Measurements from ENCODE around the gene MAML1.
A peak's percentile ranks its signal among the peaks of the same experiment; 100 is the strongest.

MAML1 gene

DNA sequence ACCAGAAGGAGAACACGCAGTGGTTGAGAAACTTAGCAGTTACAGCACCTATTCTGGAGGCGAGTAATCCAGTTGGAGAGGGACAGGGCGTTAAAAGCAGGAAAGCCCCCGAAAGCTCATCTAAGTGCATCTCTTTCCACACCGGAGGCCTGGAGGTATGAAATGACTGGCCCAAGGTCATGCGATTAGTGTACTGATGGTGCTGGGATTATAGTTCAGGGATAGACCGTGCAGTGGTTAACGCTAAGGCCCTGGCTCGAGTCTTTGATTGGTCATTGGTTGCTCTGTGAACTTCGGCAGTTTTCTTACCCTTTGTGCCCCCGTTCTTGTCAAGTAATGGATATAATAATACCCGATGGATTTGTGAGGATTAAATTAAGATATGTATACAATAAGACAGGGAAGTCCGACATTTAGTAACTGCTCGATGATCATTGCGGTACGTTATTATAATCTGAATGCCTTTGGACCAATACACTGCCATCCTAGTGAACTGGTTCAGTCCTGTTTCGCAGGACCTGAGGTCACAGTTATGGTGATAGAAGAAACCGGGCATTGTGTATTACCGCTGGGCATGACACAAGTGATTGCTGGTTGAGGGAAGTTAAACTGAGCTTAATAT, 32.9 kb upstream of the MAML1 start:
- Histone ChIP-seq H3K4me2 (peak overlapping the region; percentile 80 to 98 (median 93)), H4K20me1 (peaks cover 41 to 59% (median 54%) of the 10 kb centered on the region in 11 experiments), H3K27me3 (no peaks in the 10 kb centered on the region), H3K9ac (peak overlapping the region; percentile 98 to 100 (median 100)), H3K4me1 (peaks cover 34 to 62% (median 50%) of the 10 kb centered on the region in 10 experiments), H3K36me3 (peaks cover 25 to 43% (median 38%) of the 10 kb centered on the region in 11 experiments), H3K4me3 (peak overlapping the region; percentile 85 to 99 (median 94)), H3K27ac (peak overlapping the region; percentile 98 to 100 (median 99)), H3K9me3 (replicated peaks in 1 of 11) (no peaks in the 10 kb centered on the region)
- no peak for TF ChIP-seq Cebpa-rat (IDR thresholded peaks at IDR 0.05)

DNA sequence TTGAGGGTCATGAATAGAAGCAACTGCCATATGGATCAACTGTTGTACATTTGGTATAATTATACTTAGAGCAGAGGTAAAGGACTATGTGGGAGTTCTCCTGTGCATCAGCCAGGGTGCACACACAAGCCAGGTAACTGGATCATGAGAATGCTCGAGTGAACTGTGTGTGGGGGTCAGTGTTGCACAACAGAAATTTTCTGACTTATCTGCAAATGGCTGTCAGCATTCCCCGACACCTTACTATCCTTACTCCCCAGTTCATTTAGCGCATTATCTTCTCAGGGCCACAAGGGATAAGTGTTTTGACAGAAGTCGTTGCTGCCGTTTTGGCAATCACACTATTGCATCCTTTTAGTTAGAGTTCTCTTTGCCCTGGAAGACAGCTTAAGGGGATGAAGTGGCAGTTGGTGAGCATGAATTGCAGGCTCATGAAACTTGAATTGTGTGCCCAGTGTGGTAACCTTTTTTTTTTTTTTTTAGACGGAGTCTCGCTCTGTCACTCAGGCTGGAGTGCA, 32.2 kb upstream of the MAML1 start:
- peaks cover 32 to 50% (median 45%) of the 10 kb centered on the region in 11 experiments for H3K36me3 ChIP-seq
- peaks cover 34 to 67% (median 50%) of the 10 kb centered on the region in 10 experiments for H3K4me1 ChIP-seq
- H3K9me3 ChIP-seq (replicated peaks in 1 of 11), result no peaks in the 10 kb centered on the region
- H4K20me1 ChIP-seq, result peaks cover 48 to 66% (median 61%) of the 10 kb centered on the region in 11 experiments
- H3K4me2 ChIP-seq, result peak overlapping the region; percentile 80 to 98 (median 93)
- H3K4me3 ChIP-seq, result peak overlapping the region; percentile 85 to 99 (median 94)
- H3K27me3 ChIP-seq, result no peaks in the 10 kb centered on the region
- H3K27ac ChIP-seq, result peak overlapping the region; percentile 98 to 100 (median 99); a peak in 20 of 22 replicates
- TF ChIP-seq Cebpa-rat (IDR thresholded peaks at IDR 0.05), result peak in 1 of 11 experiments; percentile 33; a peak in 1 of 22 replicates
- peak overlapping the region; percentile 98 to 100 (median 100) for H3K9ac ChIP-seq

DNA sequence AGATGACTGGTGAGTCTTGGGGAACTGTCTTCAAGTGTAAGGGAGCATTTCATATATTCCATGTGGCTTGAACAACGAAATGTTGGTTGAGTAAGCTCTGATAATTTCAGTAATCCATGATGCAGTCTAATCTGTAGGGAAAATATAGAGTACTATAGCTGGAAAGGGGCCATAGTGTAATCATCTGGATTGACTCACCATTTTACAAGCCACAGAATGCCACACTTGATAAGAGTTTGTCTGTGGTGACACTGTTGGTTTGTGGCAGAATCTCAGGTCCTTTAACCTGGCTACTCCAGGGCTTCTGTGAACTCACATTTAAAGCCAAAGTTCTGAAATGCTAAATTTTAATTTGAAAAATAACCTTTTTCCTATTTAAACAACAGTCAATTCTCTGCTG, 16.3 kb upstream of the MAML1 start:
- Histone ChIP-seq H3K9ac (no peak overlapping the region; a peak in 1 of 22 replicates), H3K9me3 (replicated peaks in 1 of 11) (no peaks in the 10 kb centered on the region), H3K27me3 (no peaks in the 10 kb centered on the region), H3K4me1 (no peaks in the 10 kb centered on the region), H3K4me3 (no peak overlapping the region), H3K4me2 (no peak overlapping the region), H3K27ac (no peak overlapping the region), H3K36me3 (peaks cover 98 to 100% (median 99%) of the 10 kb centered on the region in 11 experiments), H4K20me1 (peaks cover 25 to 99% (median 85%) of the 10 kb centered on the region in 11 experiments; a peak in 19 of 22 replicates)
- TF ChIP-seq Cebpa-rat (IDR thresholded peaks at IDR 0.05), result no peak

DNA sequence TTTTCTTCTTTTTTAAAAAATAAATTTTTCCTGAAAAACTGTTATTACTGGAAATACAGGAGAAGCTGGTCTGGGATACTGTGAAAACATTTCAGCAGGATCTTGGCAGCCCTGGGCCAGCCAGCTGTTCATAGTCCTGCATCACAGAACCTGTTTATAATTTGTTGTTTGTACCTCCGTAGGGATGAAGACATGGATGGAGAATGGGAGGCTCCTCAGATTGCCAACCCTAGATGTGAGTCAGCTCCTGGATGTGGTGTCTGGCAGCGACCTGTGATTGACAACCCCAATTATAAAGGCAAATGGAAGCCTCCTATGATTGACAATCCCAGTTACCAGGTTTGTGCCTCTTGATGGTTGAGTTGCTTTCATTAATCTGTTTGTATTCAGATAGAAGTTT, 12.4 kb upstream of the MAML1 start:
- H3K9me3 ChIP-seq (replicated peaks in 1 of 11), result no peaks in the 10 kb centered on the region
- H3K36me3 ChIP-seq, result peaks cover 97 to 100% (median 99%) of the 10 kb centered on the region in 11 experiments
- no peak overlapping the region for H3K4me2 ChIP-seq
- no peaks in the 10 kb centered on the region for H3K27me3 ChIP-seq
- H4K20me1 ChIP-seq, result peaks cover 25 to 100% (median 94%) of the 10 kb centered on the region in 11 experiments; a peak in 20 of 22 replicates
- H3K27ac ChIP-seq, result no peak overlapping the region
- H3K4me3 ChIP-seq, result no peak overlapping the region
- peaks cover 0 to 16% (median 0%) of the 10 kb centered on the region in 10 experiments; a peak in 5 of 20 replicates for H3K4me1 ChIP-seq
- TF ChIP-seq Cebpa-rat (IDR thresholded peaks at IDR 0.05), result no peak
- no peak overlapping the region for H3K9ac ChIP-seq

DNA sequence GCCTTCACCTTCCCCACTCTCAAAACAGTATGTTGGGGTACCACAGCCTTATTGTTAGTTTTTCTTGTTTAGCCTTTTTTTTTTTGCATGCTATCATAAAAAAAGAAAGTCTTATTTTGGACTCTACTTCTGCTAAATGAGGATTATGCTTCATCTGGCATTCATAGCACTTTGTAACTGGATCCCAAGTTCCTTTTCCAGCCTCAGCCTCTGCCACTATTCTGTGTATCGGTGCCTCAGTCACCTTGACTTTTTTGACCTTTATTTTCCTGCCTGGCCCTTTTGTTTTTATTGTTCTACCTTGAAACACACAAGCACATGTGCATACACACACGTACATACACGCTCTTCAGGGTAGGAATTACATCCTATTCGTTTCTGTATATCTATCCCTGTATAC, 8.5 kb upstream of the MAML1 start:
- H3K27ac ChIP-seq, result no peak overlapping the region
- H3K27me3 ChIP-seq, result no peaks in the 10 kb centered on the region
- H3K4me3 ChIP-seq, result no peak overlapping the region
- H3K36me3 ChIP-seq, result peaks cover 99 to 100% (median 100%) of the 10 kb centered on the region in 11 experiments
- no peak overlapping the region for H3K4me2 ChIP-seq
- no peak overlapping the region; a peak in 1 of 22 replicates for H3K9ac ChIP-seq
- H3K4me1 ChIP-seq, result peaks cover 0 to 47% (median 3%) of the 10 kb centered on the region in 10 experiments; a peak in 9 of 20 replicates
- peaks cover 9 to 88% (median 73%) of the 10 kb centered on the region in 11 experiments; a peak in 20 of 22 replicates for H4K20me1 ChIP-seq
- no peak for TF ChIP-seq Cebpa-rat (IDR thresholded peaks at IDR 0.05)
- no peaks in the 10 kb centered on the region for H3K9me3 ChIP-seq (replicated peaks in 1 of 11)

DNA sequence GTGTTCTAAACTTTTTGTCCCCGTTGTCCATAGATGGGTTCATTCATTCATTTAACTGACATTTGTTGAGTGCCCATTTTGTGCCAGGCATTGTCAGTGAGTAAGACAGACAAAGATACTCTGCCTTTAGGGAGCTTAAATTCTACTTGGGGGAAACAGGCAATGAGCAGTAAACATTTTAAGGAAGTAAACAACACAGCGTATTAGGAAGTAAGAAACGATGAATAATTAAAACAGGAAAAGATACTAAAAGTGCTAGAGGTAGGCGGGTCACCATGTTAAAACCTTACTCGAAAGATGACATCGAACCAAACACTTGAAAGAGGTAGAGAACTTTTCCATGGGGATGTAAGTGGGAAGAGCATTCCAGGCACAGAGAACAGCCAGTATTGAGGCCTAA, 5.5 kb upstream of the MAML1 start:
- no peaks in the 10 kb centered on the region for H3K9me3 ChIP-seq (replicated peaks in 1 of 11)
- H3K36me3 ChIP-seq, result peaks cover 89 to 99% (median 94%) of the 10 kb centered on the region in 11 experiments
- H3K4me3 ChIP-seq, result no peak overlapping the region
- H3K27me3 ChIP-seq, result no peaks in the 10 kb centered on the region
- H3K4me2 ChIP-seq, result peak overlapping the region in 3 of 11 experiments; percentile 31 to 62 (median 56); a peak in 5 of 22 replicates
- peak overlapping the region in 4 of 11 experiments; percentile 49 to 53 (median 51); a peak in 8 of 22 replicates for H3K27ac ChIP-seq
- peaks cover 0 to 69% (median 46%) of the 10 kb centered on the region in 11 experiments; a peak in 19 of 22 replicates for H4K20me1 ChIP-seq
- TF ChIP-seq Cebpa-rat (IDR thresholded peaks at IDR 0.05), result no peak
- peak overlapping the region in 1 of 11 experiments; percentile 11; a peak in 2 of 22 replicates for H3K9ac ChIP-seq
- peaks cover 7 to 76% (median 18%) of the 10 kb centered on the region in 10 experiments for H3K4me1 ChIP-seq

DNA sequence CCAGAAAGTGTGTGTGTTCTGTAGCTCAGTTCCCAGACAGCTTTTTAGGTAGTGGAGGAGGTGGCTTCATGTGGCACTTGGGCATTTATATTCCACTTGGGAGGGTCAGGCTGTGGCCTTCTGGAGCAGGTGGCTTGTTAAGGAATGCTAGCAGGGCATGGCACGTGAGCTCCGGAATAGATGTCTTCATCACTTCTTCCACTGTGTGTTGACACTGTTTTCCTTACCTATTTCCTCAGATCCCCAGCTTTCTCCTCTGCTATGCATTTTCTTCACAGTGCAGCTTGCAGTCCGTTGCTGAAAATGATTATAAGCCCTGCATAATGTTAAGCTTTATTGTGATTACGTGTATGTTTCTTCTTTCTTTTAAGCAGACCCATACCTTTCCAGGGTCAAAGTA, 3.3 kb upstream of the MAML1 start:
- TF ChIP-seq Cebpa-rat (IDR thresholded peaks at IDR 0.05), result no peak
- H3K27ac ChIP-seq, result no peak overlapping the region

DNA sequence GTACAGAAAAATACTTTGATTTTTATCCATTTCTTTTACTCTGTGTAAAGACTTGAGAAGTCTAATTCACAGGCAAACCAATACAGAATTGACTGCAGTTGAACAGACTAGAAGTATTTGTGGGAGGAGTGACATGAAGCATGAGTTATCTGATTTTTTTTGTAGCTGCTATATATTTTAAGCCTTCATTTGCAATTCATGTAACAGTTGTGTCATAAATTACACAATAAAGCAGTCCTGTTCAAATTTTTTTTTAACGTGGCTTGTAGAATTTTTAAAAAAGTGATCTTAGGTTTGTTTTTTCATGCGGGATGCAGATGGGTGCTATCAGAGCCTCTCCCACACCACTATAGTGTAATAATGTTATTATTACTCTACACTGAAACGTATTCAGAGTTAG, 2.9 kb upstream of the MAML1 start:
- peak overlapping the region in 3 of 11 experiments; percentile 20 to 98 (median 97); a peak in 2 of 22 replicates for H3K27ac ChIP-seq
- H3K36me3 ChIP-seq, result peaks cover 64 to 76% (median 68%) of the 10 kb centered on the region in 11 experiments
- H3K9ac ChIP-seq, result peak overlapping the region in 1 of 11 experiments; percentile 69; a peak in 1 of 22 replicates
- H3K27me3 ChIP-seq, result no peaks in the 10 kb centered on the region
- H3K4me3 ChIP-seq, result no peak overlapping the region
- peaks cover 16 to 63% (median 36%) of the 10 kb centered on the region in 11 experiments; a peak in 21 of 22 replicates for H4K20me1 ChIP-seq
- H3K9me3 ChIP-seq (replicated peaks in 1 of 11), result no peaks in the 10 kb centered on the region
- TF ChIP-seq Cebpa-rat (IDR thresholded peaks at IDR 0.05), result no peak
- peak overlapping the region in 1 of 11 experiments; percentile 91; a peak in 2 of 22 replicates for H3K4me2 ChIP-seq
- peaks cover 15 to 72% (median 26%) of the 10 kb centered on the region in 10 experiments for H3K4me1 ChIP-seq

More for the DNA sequence above, 3.3 kb upstream of the MAML1 start:
- Histone ChIP-seq H4K20me1 (peaks cover 11 to 63% (median 36%) of the 10 kb centered on the region in 11 experiments; a peak in 21 of 22 replicates), H3K27me3 (no peaks in the 10 kb centered on the region), H3K4me3 (no peak overlapping the region), H3K4me2 (peak overlapping the region in 2 of 11 experiments; percentile 4 to 9; a peak in 1 of 22 replicates), H3K36me3 (peaks cover 67 to 77% (median 72%) of the 10 kb centered on the region in 11 experiments), H3K9ac (peak overlapping the region in 1 of 11 experiments; percentile 69; a peak in 1 of 22 replicates), H3K9me3 (replicated peaks in 1 of 11) (no peaks in the 10 kb centered on the region), H3K4me1 (peaks cover 11 to 72% (median 22%) of the 10 kb centered on the region in 10 experiments)

DNA sequence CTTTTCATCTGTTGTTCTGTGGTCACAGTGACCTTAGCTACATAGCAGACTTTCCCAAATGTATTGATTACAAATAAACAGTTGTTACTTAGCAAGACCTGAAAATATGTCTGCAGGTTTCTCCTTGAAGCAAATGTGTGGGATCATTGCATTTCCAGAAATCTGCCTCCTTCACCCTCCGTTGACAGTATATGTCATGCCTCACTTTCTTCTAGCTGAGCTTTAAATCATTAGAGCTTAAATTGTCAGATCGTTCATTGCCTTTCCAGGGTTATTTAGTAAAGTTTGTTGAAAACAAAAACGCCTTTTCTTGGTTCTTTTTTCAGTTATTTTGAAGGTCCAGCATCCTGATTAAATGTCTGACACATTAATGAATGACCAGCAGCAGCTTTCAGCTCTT, 2.3 kb upstream of the MAML1 start:
- Histone ChIP-seq H3K27me3 (no peaks in the 10 kb centered on the region), H3K36me3 (peaks cover 58 to 76% (median 65%) of the 10 kb centered on the region in 11 experiments), H3K9ac (peak overlapping the region in 4 of 11 experiments; percentile 4 to 96 (median 48); a peak in 5 of 22 replicates), H4K20me1 (peaks cover 22 to 63% (median 38%) of the 10 kb centered on the region in 11 experiments; a peak in 21 of 22 replicates), H3K4me3 (no peak overlapping the region), H3K4me1 (peaks cover 22 to 74% (median 33%) of the 10 kb centered on the region in 10 experiments), H3K4me2 (peak overlapping the region in 4 of 11 experiments; percentile 82 to 97 (median 89); a peak in 6 of 22 replicates), H3K27ac (peak overlapping the region in 5 of 11 experiments; percentile 20 to 98 (median 93); a peak in 7 of 22 replicates), H3K9me3 (replicated peaks in 1 of 11) (no peaks in the 10 kb centered on the region)
- TF ChIP-seq Cebpa-rat (IDR thresholded peaks at IDR 0.05), result no peak
